Chondrocyte (in vitro differentiated cells): ENCODE data around the gene REEP6. TPM values are rescaled to one million over a fixed set of nuclear protein-coding genes. Genes with fewer than 3 reads are reported as not detected.

ENCODE experiments used
- DNase-seq: peaks from one replicate; pipeline ENCODE4 v3.0.0; 2021; ENCODE audit warnings: mixed read lengths, low spot score
- H3K27ac Mint-ChIP-seq: one replicate; pipeline ENCODE4 v1.8.0; 2021; ENCODE audit warnings: mild to moderate bottlenecking, moderate library complexity, mixed read lengths; ENCODE audit not compliant: unreplicated experiment
- H3K27me3 Mint-ChIP-seq: 2 replicates; pipeline ENCODE4 v1.8.0; 2021; ENCODE audit warnings: low read depth, mixed read lengths
- H3K36me3 Mint-ChIP-seq: 2 replicates; pipeline ENCODE4 v1.8.0; 2021; ENCODE audit warnings: low read depth, mixed read lengths
- H3K4me1 Mint-ChIP-seq: 2 replicates; pipeline ENCODE4 v1.8.0; 2021; ENCODE audit warnings: low read depth, mild to moderate bottlenecking, mixed read lengths
- H3K4me3 Mint-ChIP-seq: one replicate; pipeline ENCODE4 v1.8.0; 2021; ENCODE audit warnings: mild to moderate bottlenecking, moderate library complexity, mixed read lengths; ENCODE audit not compliant: unreplicated experiment
- H3K9me3 Mint-ChIP-seq: 2 replicates; pipeline ENCODE4 v1.8.0; 2021; ENCODE audit warnings: low read depth, mixed read lengths
- total RNA-seq: library from RNA; stranded (reverse); gene quantifications from 3 replicates; pipeline ENCODE4 v1.2.1, GENCODE V29; 2021
- TF ChIP-seq, protein P1 (sequence below): fragments of 200-600 bp; sonication (generic); IDR thresholded peaks from 2 replicates; pipeline ENCODE4 v1.5.0; 2021; ENCODE audit warnings: antibody characterized with exemption, mild to moderate bottlenecking, moderate library complexity

The REEP6 gene
- total RNA-seq, 1 donor from 2014 or later, result 2.8 TPM

DNA sequence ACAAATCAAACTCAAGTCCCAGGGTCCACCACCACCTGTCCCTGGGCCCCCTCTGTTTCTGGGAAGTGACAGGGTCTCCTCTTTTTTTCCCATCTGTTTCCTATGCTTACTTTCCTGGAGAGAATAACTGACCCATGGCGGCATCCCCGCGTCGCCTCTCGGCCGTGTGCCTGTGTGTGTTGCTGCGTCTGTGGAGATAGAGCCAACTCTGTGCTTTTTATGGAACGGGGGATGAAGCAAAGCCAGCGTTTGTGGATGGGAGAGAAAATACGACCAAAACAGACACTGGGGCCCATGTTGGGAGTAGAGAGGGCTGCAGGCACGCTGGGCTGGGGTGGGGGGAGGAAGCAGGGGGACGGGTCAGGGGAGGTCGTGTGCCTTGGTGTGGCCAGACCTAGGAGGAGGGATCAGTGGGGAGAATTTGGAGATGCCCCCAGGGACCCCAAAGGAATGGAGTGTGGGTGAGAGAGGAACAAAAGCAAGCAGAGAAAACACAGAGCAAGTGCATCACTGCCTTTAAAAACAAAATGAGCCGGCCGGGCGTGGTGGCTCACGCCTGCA, 49.5 kb downstream of the REEP6 start:
- H3K4me1 Mint-ChIP-seq, result peaks cover 5% of the 10 kb centered on the region
- no peak overlapping the region for H3K27ac Mint-ChIP-seq
- H3K4me3 Mint-ChIP-seq, result no peak overlapping the region
- no peak for DNase-seq
- TF ChIP-seq, protein P1, sequence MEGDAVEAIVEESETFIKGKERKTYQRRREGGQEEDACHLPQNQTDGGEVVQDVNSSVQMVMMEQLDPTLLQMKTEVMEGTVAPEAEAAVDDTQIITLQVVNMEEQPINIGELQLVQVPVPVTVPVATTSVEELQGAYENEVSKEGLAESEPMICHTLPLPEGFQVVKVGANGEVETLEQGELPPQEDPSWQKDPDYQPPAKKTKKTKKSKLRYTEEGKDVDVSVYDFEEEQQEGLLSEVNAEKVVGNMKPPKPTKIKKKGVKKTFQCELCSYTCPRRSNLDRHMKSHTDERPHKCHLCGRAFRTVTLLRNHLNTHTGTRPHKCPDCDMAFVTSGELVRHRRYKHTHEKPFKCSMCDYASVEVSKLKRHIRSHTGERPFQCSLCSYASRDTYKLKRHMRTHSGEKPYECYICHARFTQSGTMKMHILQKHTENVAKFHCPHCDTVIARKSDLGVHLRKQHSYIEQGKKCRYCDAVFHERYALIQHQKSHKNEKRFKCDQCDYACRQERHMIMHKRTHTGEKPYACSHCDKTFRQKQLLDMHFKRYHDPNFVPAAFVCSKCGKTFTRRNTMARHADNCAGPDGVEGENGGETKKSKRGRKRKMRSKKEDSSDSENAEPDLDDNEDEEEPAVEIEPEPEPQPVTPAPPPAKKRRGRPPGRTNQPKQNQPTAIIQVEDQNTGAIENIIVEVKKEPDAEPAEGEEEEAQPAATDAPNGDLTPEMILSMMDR, result no peak
- H3K9me3 Mint-ChIP-seq, result no peaks in the 10 kb centered on the region
- peaks cover 7% of the 10 kb centered on the region for H3K27me3 Mint-ChIP-seq
- H3K36me3 Mint-ChIP-seq, result peaks cover 4% of the 10 kb centered on the region

Other genes starting within 250 kb of the REEP6 start
- gene ATP5F1D, start 249.4 kb upstream of the REEP6 start, total RNA-seq, result 110 to 125 TPM (median 122 TPM) in 3 replicates
- gene MIDN, start 242.6 kb upstream of the REEP6 start, total RNA-seq, result 64.5 to 75.3 TPM (median 68.3 TPM) in 3 replicates
- 295 to 320 TPM (median 303 TPM) in 3 replicates for gene CIRBP, start 221.8 kb upstream of the REEP6 start, total RNA-seq
- 32.7 to 41.3 TPM (median 36.1 TPM) in 3 replicates for gene FAM174C, start 215.7 kb upstream of the REEP6 start, total RNA-seq
- gene EFNA2, start 205.3 kb upstream of the REEP6 start, total RNA-seq, result 7.0 to 7.9 TPM (median 7.2 TPM) in 3 replicates
- gene NDUFS7, start 107.3 kb upstream of the REEP6 start, total RNA-seq, result 57.3 to 66.1 TPM (median 57.8 TPM) in 3 replicates
- gene GAMT, start 89.6 kb upstream of the REEP6 start, total RNA-seq, result 30.1 to 34.3 TPM (median 32.5 TPM) in 3 replicates
- 81.1 to 88.0 TPM (median 82.5 TPM) in 3 replicates for gene DAZAP1, start 83.6 kb upstream of the REEP6 start, total RNA-seq
- gene RPS15, start 52.8 kb upstream of the REEP6 start, total RNA-seq, result 614 to 734 TPM (median 636 TPM) in 3 replicates
- 1.4 to 3.9 TPM (median 3.9 TPM) in 3 replicates for gene APC2, start 41.1 kb upstream of the REEP6 start, total RNA-seq
- 23.3 to 24.7 TPM (median 24.2 TPM) in 3 replicates for gene C19orf25, start 12.0 kb upstream of the REEP6 start, total RNA-seq
- 3.3 to 4.0 TPM (median 3.9 TPM) in 3 replicates for gene PCSK4, start 831 bp upstream of the REEP6 start, total RNA-seq
- gene ADAMTSL5, start 21.8 kb downstream of the REEP6 start, total RNA-seq, result 9.1 to 20.3 TPM (median 16.9 TPM) in 3 replicates
- gene PLK5, start 32.9 kb downstream of the REEP6 start, total RNA-seq, result 0.12 TPM in 1 of 3 replicates, not detected in the others
- gene MEX3D, start 77.1 kb downstream of the REEP6 start, total RNA-seq, result 57.8 to 60.1 TPM (median 59.6 TPM) in 3 replicates
- gene MBD3, start 101.7 kb downstream of the REEP6 start, total RNA-seq, result 83.6 to 101 TPM (median 84.1 TPM) in 3 replicates
- gene UQCR11, start 114.3 kb downstream of the REEP6 start, total RNA-seq, result 173 to 190 TPM (median 184 TPM) in 3 replicates
- gene TCF3, start 161.4 kb downstream of the REEP6 start, total RNA-seq, result 130 to 154 TPM (median 153 TPM) in 3 replicates